ENCODE results near the gene SNX27.

SNX27 gene

GRCh38 chr1:151704246-151704645, 92.4 kb downstream of the SNX27 start:
- no peak for TF ChIP-seq CTCF (IDR thresholded peaks at IDR 0.05)
- TF ChIP-seq ZFX (IDR thresholded peaks at IDR 0.05; ENCODE audit: borderline replicate concordance), result no peak
- no peak overlapping the region for H3K27ac ChIP-seq

GRCh38 chr1:151705146-151705545, 93.3 kb downstream of the SNX27 start:
- H3K27ac ChIP-seq, result no peak overlapping the region
- TF ChIP-seq CTCF (IDR thresholded peaks at IDR 0.05) (no peak), ZFX (IDR thresholded peaks at IDR 0.05; ENCODE audit: borderline replicate concordance) (no peak)

GRCh38 chr1:151705753-151706463, 94.1 kb downstream of the SNX27 start:
- TF ChIP-seq ZFX (IDR thresholded peaks at IDR 0.05; ENCODE audit: borderline replicate concordance), result no peak
- no peak for TF ChIP-seq CTCF (IDR thresholded peaks at IDR 0.05)

GRCh38 chr1:151706464-151707415, 94.9 kb downstream of the SNX27 start:
- no peak for TF ChIP-seq ZFX (IDR thresholded peaks at IDR 0.05; ENCODE audit: borderline replicate concordance)
- TF ChIP-seq CTCF (IDR thresholded peaks at IDR 0.05), result no peak
- H3K27ac ChIP-seq, result no peak overlapping the region

More at GRCh38 chr1:151705753-151706463, 94.1 kb downstream of the SNX27 start:
- no peak overlapping the region for H3K27ac ChIP-seq

- TF ChIP-seq ZFX (IDR thresholded peaks at IDR 0.05; ENCODE audit: borderline replicate concordance) (no peak), CTCF (IDR thresholded peaks at IDR 0.05) (no peak)
- H3K27ac ChIP-seq, result no peak overlapping the region
Measured at GRCh38 chr1:151707541-151708065, 95.8 kb downstream of the SNX27 start.

- no peak overlapping the region for H3K27ac ChIP-seq
- TF ChIP-seq CTCF (IDR thresholded peaks at IDR 0.05) (no peak), ZFX (IDR thresholded peaks at IDR 0.05; ENCODE audit: borderline replicate concordance) (no peak)
Measured at GRCh38 chr1:151708891-151709290, 97.0 kb downstream of the SNX27 start.

All from 22Rv1 (cell line).